ENCODE results near the gene POLK.

GRCh38 chr5:75639535-75640311 is 128.0 kb downstream of the POLK start:
- TF ChIP-seq POLR2A (IDR thresholded peaks at IDR 0.05; ENCODE audit: low read depth, low read length) (no peak), POLR2AphosphoS5 (IDR thresholded peaks at IDR 0.05; ENCODE audit: low read depth, low read length) (no peak), TAF1 (IDR thresholded peaks at IDR 0.05; ENCODE audit: low read depth, low read length) (no peak)
